HL-60 (cell line): ENCODE measurements around the gene NALCN.

Source experiments
- CTCF ChIP-seq: IDR thresholded peaks from one replicate; pipeline ENCODE4 v1.5.1; 2011; ENCODE audit warnings: low read length, control low read depth, inconsistent platforms; ENCODE audit not compliant: insufficient read depth
- GABPA ChIP-seq: IDR thresholded peaks from 2 replicates; pipeline ENCODE4 v1.6.1; 2012; ENCODE audit warnings: low read depth
- POLR2AphosphoS5 ChIP-seq: IDR thresholded peaks from 2 replicates; pipeline ENCODE4 v1.6.1; 2012; ENCODE audit warnings: low read depth
- REST ChIP-seq: IDR thresholded peaks from 2 replicates; pipeline ENCODE4 v1.6.1; 2012; ENCODE audit warnings: low read depth; ENCODE audit not compliant: insufficient replicate concordance

- no peak for TF ChIP-seq REST
- no peak for TF ChIP-seq CTCF
- TF ChIP-seq POLR2AphosphoS5, result no peak
- no peak for TF ChIP-seq GABPA
These were observed 211.9 kb downstream of the NALCN start for GRCh38 chr13:101204270-101205020.
